Activated T-cell treated with anti-CD3 and anti-CD28 coated beads, Interleukin-2, amount 50 U/mL, for 24 hours (primary cell): Measurements from ENCODE around the gene NUDT4B.
"Not testable (repeated sequence)": the region's sequence is repeated elsewhere in the genome, so short reads cannot be mapped to it uniquely, and the experiment has no call there.

Experiments
- DNase-seq: peaks from one replicate; pipeline ENCODE4 v3.0.0-alpha.2; 2020
- H3K27ac Mint-ChIP-seq: 2 replicates; pipeline ENCODE4 v1.8.0; 2020; ENCODE audit warnings: mild to moderate bottlenecking, mixed read lengths
- H3K27me3 Mint-ChIP-seq: 2 replicates; pipeline ENCODE4 v1.8.0; 2020; ENCODE audit warnings: mixed read lengths
- H3K36me3 Mint-ChIP-seq: 2 replicates; pipeline ENCODE4 v1.8.0; 2020; ENCODE audit warnings: low read depth, mixed read lengths
- H3K4me1 Mint-ChIP-seq: 2 replicates; pipeline ENCODE4 v1.8.0; 2020; ENCODE audit warnings: low read depth, mixed read lengths
- H3K4me3 Mint-ChIP-seq: 2 replicates; pipeline ENCODE4 v1.8.0; 2020; ENCODE audit warnings: mild to moderate bottlenecking, moderate library complexity, mixed read lengths
- H3K9me3 Mint-ChIP-seq: 2 replicates; pipeline ENCODE4 v1.8.0; 2020; ENCODE audit warnings: mixed read lengths

Gene NUDT4B

DNA sequence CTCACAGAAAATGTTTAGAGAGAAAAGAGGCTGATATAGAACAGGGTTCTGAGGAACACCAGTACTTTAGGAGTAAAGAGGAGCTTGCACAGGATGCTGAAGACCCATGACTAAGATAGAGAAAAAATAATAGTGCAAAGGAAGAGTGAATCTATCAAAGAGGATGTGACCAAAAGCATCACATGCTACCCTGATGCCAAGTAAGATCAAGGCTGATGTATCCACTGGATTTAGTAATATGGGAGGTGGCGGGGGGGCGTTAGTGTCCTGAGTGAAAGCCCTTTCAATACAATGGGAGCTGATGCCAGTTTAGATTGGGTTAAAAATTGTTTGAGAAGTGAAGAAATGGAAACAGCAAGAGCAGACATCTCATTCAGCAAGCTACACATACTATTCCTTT is 11.2 kb downstream of the NUDT4B start:
- H3K9me3 Mint-ChIP-seq, H3K4me3 Mint-ChIP-seq, H3K36me3 Mint-ChIP-seq, H3K27me3 Mint-ChIP-seq, H3K27ac Mint-ChIP-seq, H3K4me1 Mint-ChIP-seq, DNase-seq: not testable (repeated sequence)

DNA sequence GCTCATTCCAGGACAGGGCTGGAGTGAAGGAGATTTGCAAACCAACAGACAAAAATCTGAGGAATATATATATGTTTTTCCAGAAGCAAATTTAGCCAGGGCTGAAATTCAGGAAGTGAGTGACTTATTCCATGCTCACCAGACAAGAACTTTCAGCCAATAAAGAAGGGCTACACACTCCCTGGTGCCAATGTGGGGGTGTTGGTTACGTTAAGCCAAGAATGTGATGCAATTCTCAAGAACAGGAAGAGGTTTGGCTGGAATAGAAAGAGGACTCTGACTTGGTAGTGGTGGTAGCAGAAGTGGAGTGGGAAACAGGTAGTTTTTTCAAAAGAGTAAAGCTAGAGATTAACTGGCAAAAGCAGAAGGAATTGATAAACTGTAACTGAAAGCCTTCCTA is 11.6 kb downstream of the NUDT4B start:
- H3K4me1 Mint-ChIP-seq, H3K4me3 Mint-ChIP-seq, H3K27me3 Mint-ChIP-seq, H3K27ac Mint-ChIP-seq, H3K9me3 Mint-ChIP-seq, DNase-seq, H3K36me3 Mint-ChIP-seq: not testable (repeated sequence)

DNA sequence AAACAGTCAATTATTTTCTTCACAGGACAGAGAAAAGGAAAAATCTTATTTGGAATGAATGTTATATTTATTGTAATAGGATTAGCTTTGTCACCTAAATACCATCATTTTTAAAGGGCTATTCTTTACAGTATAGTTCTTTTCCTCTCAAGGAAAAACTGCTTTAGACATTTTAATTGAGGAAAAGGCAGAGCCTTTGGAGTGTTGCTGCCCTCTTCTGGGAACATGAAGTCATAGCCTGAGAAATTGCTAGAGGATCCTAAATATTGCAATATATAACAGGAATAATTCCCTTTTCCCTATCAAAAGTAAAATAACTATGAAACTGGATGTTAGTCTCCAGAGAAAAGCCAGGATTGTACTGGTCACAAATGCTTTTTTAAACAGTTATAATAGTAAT is 12.8 kb downstream of the NUDT4B start:
- not testable (repeated sequence) for H3K9me3 Mint-ChIP-seq, H3K27me3 Mint-ChIP-seq, H3K4me1 Mint-ChIP-seq, H3K4me3 Mint-ChIP-seq, DNase-seq, H3K27ac Mint-ChIP-seq, H3K36me3 Mint-ChIP-seq

DNA sequence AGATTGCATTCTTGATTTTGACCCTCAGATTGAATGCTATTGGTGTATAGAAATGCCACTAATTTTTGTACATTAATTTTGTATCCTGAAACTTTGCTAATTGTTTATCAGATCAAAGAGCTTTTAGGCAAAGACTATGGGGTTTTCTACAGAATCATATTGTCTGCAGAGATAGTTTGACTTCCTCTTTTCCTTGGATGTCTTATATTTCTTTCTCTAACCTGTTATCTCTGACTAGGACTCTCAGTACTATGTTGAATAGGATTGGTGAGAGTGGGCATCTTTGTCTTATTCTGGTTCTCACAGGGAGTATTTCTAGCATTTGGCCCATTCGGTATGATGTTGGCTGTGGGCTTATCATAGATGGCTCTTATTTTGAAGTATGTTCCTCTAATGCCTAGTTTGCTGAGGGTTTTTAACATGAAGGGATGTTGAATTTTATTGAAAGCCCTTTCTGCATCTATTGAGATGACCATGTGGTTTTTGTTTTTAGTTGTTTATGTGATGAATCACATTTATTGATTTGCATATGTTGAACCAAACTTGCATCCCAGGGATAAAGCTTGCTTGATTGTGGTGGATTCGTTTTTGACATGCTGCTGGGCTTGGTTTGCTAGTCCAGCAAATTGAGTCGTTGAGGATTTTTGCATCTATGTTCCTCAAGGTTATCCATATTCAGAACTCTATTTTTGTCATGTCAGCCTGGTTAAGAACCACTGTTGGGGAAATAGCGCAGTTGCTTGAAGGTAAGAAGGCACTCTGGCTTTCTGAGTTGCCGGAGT is 16.9 kb downstream of the NUDT4B start:
- not testable (repeated sequence) for H3K9me3 Mint-ChIP-seq, H3K4me1 Mint-ChIP-seq, H3K27ac Mint-ChIP-seq

DNA sequence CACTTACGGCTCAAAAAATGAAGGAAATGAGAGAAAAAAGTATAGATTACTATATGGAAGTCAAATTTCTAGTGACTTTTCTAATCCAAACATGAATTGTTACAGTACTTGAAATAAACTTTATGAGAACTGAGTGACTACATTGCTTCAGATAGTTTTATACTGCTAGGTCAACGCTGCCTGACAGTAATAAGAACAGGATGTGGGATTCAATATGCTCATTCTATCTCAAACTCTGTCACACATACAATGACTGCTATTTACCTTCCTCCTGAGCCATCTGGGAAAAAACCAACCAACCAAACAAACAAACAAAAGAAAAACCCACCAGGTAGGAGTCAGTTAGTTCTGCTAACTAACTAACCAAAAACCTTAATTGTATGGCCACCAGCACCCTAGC is 20.0 kb downstream of the NUDT4B start:
- H3K27ac Mint-ChIP-seq, H3K4me1 Mint-ChIP-seq, H3K36me3 Mint-ChIP-seq, H3K4me3 Mint-ChIP-seq, H3K27me3 Mint-ChIP-seq, H3K9me3 Mint-ChIP-seq, DNase-seq: not testable (repeated sequence)

More for the DNA sequence above, 16.9 kb downstream of the NUDT4B start:
- not testable (repeated sequence) for DNase-seq, H3K4me3 Mint-ChIP-seq, H3K36me3 Mint-ChIP-seq, H3K27me3 Mint-ChIP-seq

DNA sequence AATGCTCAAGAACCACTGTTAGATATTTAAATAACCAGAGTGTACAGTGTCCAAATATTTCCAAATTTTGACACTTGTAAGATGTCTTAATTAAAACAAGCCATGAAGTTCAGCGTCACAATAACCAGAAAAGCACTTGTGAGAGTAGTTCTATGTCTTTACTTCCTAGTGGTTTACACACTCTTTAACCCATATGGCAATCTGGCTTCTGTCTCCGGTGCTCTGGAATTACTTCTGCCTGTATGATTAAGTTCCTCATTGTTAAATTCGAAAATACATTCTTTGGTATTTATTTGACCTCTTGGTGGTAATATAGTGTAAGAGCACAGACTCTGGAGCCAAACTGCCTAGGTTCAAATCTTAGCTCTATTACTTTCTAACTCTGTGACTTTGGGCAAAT is 20.9 kb downstream of the NUDT4B start:
- not testable (repeated sequence) for H3K36me3 Mint-ChIP-seq

DNA sequence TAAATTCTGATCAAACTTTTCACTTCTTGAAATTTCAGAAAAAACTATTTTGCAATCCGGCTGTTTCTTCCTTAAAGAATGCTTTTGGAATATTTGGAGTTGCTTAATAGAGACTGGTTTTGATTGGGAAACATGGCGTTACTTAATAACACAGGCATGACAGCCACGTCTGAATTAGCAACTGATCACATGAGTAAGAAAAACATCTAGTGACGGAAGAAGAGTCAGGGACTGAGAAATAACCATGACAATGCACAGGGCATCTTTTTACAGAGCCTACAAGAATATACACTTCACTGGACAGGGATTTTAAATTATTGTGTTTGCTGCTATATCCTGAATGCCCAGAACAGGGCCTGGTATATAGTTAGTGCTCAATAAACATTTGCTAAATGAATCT is 25.1 kb downstream of the NUDT4B start:
- not testable (repeated sequence) for H3K27me3 Mint-ChIP-seq, H3K36me3 Mint-ChIP-seq, H3K27ac Mint-ChIP-seq, DNase-seq, H3K4me3 Mint-ChIP-seq, H3K4me1 Mint-ChIP-seq, H3K9me3 Mint-ChIP-seq

More for the DNA sequence above, 20.9 kb downstream of the NUDT4B start:
- not testable (repeated sequence) for H3K9me3 Mint-ChIP-seq, H3K4me1 Mint-ChIP-seq, H3K27ac Mint-ChIP-seq, DNase-seq, H3K4me3 Mint-ChIP-seq, H3K27me3 Mint-ChIP-seq

DNA sequence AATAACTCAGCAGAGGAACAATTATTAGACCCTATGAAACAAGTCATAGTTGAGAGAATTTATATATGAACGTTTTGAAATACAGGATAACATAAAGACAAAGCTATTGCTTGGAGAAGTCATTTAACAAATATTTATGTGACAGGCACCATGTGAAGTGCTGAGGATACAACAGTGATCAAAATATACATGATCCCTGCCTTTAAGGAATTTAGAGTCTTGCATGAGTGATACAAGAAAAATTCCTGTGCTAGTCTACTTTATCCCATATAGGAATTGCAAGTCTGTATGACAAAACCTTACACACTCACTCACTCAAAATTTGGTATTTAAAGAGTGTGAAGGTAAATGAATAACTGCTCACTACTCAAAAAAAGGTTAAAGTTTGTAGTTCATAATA is 25.5 kb downstream of the NUDT4B start:
- H3K9me3 Mint-ChIP-seq, H3K4me3 Mint-ChIP-seq, H3K4me1 Mint-ChIP-seq, DNase-seq, H3K27ac Mint-ChIP-seq, H3K36me3 Mint-ChIP-seq, H3K27me3 Mint-ChIP-seq: not testable (repeated sequence)

DNA sequence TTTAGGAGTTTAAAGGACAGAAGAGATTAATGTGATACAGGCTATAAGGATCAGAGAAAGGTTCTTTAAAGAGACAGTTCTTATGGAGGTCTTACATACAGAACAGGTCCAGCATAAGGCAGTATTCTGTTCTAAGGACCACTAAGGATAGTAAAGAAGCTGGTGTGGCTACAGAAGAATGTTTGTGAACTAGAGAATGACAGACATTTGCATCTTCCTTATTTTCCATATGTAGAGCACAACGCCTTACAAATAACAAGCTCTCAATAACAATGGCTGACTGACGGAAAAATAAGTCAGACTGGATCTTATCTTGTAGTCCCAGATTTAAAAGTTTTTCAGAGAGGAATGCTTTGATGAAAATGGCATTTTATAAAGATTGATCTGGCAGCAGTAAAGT is 26.7 kb downstream of the NUDT4B start:
- H3K4me3 Mint-ChIP-seq, H3K4me1 Mint-ChIP-seq, H3K27me3 Mint-ChIP-seq, H3K27ac Mint-ChIP-seq, DNase-seq, H3K36me3 Mint-ChIP-seq, H3K9me3 Mint-ChIP-seq: not testable (repeated sequence)

DNA sequence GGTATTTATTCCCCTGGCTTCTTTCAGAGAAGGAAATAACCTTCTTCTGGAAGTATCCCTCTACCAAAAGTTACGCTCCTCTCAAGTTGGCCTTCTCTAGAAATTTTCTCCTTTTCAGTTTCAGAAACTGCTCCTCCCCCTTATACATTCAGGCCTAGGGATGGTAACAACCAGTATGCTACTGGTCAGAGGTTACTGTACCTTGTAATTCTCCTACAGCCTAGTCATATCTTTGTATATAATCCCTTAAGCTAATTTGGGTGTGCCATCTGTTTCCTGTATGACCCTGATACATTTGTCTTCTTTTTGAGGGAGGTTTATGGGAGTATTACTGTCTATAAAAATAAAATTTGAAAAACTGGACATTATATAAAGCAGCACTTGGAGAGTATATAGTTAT is 29.1 kb downstream of the NUDT4B start:
- not testable (repeated sequence) for H3K4me3 Mint-ChIP-seq, H3K27me3 Mint-ChIP-seq, H3K9me3 Mint-ChIP-seq, H3K27ac Mint-ChIP-seq, H3K36me3 Mint-ChIP-seq, H3K4me1 Mint-ChIP-seq, DNase-seq

DNA sequence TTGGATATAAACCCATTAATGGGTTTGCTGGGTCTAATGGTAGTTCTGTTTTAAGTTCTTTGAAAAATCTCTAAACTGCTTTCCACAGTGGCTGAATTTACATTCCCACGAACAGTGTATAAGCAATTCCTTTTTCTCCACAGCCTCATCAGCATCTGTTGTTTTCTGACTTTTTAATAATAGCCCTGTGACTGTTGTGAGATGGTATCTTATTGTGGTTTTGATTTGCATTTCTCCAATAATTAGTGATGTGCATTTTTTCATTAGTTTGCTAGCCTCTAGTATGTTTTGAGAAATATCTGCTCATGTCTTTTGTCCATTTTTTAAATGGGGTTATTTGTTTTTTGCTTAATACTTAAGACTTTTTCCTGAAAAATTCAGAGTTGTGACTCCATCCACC is 31.8 kb downstream of the NUDT4B start:
- not testable (repeated sequence) for H3K27me3 Mint-ChIP-seq, H3K27ac Mint-ChIP-seq, DNase-seq, H3K36me3 Mint-ChIP-seq, H3K4me1 Mint-ChIP-seq, H3K4me3 Mint-ChIP-seq, H3K9me3 Mint-ChIP-seq

DNA sequence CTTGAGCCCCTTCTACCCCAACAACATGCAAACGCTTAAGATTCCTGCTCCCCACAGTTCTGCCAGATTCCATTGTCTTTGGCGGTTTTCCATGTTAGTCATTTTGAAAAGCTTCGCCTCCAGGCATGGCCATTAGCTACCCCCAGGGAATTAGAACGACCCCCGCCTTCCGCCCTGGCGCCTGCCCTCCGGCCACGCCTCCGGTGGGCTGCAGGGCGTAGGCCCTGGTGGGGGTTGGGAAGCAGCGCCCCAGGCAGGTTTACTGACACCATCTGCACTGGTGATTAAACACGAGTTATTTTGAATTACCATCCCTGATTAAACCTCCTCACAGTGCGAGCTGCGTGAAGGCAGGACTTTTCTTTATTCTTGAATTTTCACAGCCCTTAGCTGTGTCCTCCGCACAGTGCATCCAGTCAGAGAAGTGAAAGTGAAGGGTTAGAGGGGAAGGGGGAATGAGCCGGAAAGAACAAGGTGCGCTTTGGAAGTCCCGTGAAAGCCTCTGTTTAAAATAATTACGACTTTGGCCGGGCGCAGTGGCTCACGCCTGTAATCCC is 43.0 kb downstream of the NUDT4B start:
- not testable (repeated sequence) for H3K4me3 Mint-ChIP-seq, H3K36me3 Mint-ChIP-seq, DNase-seq, H3K4me1 Mint-ChIP-seq, H3K9me3 Mint-ChIP-seq, H3K27ac Mint-ChIP-seq, H3K27me3 Mint-ChIP-seq

DNA sequence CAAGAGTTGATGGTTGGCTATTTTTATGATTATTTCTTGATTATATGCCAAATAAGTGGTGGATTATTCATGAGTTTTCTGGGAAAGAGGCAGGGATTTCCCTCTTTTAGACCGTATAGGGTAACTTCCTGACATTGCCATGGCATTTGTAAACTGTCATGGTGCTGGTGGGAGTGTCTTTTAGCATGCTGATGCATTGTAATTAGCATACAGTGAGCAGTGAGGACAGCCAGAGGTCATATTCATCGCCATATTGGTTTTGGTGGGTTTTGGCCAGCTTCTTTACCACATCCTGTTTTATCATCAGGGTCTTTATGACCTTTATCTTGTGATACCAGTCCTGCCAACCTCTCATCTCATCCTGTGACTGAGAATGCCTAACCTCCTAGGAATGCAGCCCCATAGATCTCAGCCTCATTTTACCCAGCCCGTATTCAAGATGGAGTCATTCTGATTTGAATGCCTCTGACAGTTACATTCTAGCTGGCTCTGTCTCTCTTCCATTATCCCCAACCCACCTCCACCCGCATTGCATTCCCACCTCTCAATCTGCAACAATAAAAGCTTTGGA is 45.3 kb downstream of the NUDT4B start:
- DNase-seq, H3K27ac Mint-ChIP-seq, H3K4me3 Mint-ChIP-seq, H3K4me1 Mint-ChIP-seq, H3K36me3 Mint-ChIP-seq, H3K27me3 Mint-ChIP-seq, H3K9me3 Mint-ChIP-seq: not testable (repeated sequence)
